Fibroblast of lung (primary cell): ENCODE measurements around the gene MIPOL1. TPM values are rescaled to one million over a fixed set of nuclear protein-coding genes. Genes with fewer than 3 reads are reported as not detected.
A peak's percentile ranks its signal among the peaks of the same experiment; 100 is the strongest.

Source experiments
- DNase-seq, 2 donors: peaks; one replicate each; pipeline versions ENCODE4 v3.0.0 to v3.0.0-alpha.2; 2010; ENCODE audit warnings: low read depth in 2 of 2
- H2AFZ ChIP-seq: 2 replicates; pipeline ENCODE4 v1.5.1; 2012; ENCODE audit warnings: low read length, control low read depth, inconsistent platforms
- H3K27ac ChIP-seq: 2 replicates; pipeline ENCODE4 v1.5.1; 2011; ENCODE audit warnings: low read length, control low read depth; ENCODE audit not compliant: insufficient read depth
- H3K27me3 ChIP-seq: 2 replicates; pipeline ENCODE4 v1.5.1; 2011; ENCODE audit warnings: mild to moderate bottlenecking, low read length; ENCODE audit not compliant: control insufficient read depth, insufficient read depth
- H3K36me3 ChIP-seq: 2 replicates; pipeline ENCODE4 v1.5.1; 2011; ENCODE audit warnings: low read length; ENCODE audit not compliant: control insufficient read depth, insufficient read depth
- H3K4me1 ChIP-seq: 2 replicates; pipeline ENCODE4 v1.5.1; 2011; ENCODE audit warnings: low read length; ENCODE audit not compliant: control insufficient read depth, insufficient read depth; ENCODE audit errors: extremely low read depth
- H3K4me2 ChIP-seq: 2 replicates; pipeline ENCODE4 v1.5.1; 2011; ENCODE audit warnings: low read length, control low read depth; ENCODE audit not compliant: insufficient read depth; ENCODE audit errors: extremely low read depth
- H3K4me3 ChIP-seq, 4 experiments: fragments of 200-600 bp in 1 of 4; sonication (generic) in 1 of 4; replicated peaks in 1 of 4; 2 replicates each; pipeline ENCODE4 v1.5.1; 2011 to 2016; ENCODE audit warnings: low read length in 4 of 4, low read depth in 3 of 4, mild to moderate bottlenecking in 3 of 4, control low read depth in 2 of 4, inconsistent platforms in 1 of 4, mixed read lengths in 1 of 4; ENCODE audit not compliant: insufficient read depth in 1 of 4; ENCODE audit errors: control extremely low read depth in 1 of 4
- H3K79me2 ChIP-seq: 2 replicates; pipeline ENCODE4 v1.5.1; 2012; ENCODE audit warnings: mild to moderate bottlenecking, low read length, inconsistent platforms; ENCODE audit not compliant: control insufficient read depth, insufficient read depth
- H3K9ac ChIP-seq: 2 replicates; pipeline ENCODE4 v1.5.1; 2011; ENCODE audit warnings: mild to moderate bottlenecking, low read length, control low read depth; ENCODE audit not compliant: insufficient read depth
- H3K9me3 ChIP-seq: 2 replicates; pipeline ENCODE4 v1.5.1; 2012; ENCODE audit warnings: low read depth, low read length; ENCODE audit not compliant: control insufficient read depth, insufficient read depth
- H4K20me1 ChIP-seq: 2 replicates; pipeline ENCODE4 v1.5.1; 2011; ENCODE audit warnings: low read length; ENCODE audit not compliant: control insufficient read depth, insufficient read depth; ENCODE audit errors: extremely low read depth
- CTCF ChIP-seq, 2 donors: IDR thresholded peaks in 1 of 2; conservative IDR thresholded peaks in 1 of 2; 1 replicate in 1 of 2; 2 replicates in 1 of 2; pipeline ENCODE4 v1.5.1; 2011 to 2012; ENCODE audit warnings: low read length in 2 of 2, control low read depth in 1 of 2, inconsistent platforms in 1 of 2, low read depth in 1 of 2, mild to moderate bottlenecking in 1 of 2
- EZH2 ChIP-seq: IDR thresholded peaks from 2 replicates; pipeline ENCODE4 v1.5.1; 2012; ENCODE audit warnings: low read length, control low read depth, mild to moderate bottlenecking; ENCODE audit errors: missing control alignments
- polyA plus RNA-seq, 2 donors: library from polyadenylated mRNA; depleted of rRNA in 1 of 2; stranded (reverse) in 1 of 2; unstranded in 1 of 2; fragments of >200 nt; gene quantifications; 2 replicates each; pipeline ENCODE4 v1.2.1, GENCODE V29; 2011 to 2012; ENCODE audit warnings: missing spikeins in 1 of 2
- total RNA-seq: library from RNA; depleted of rRNA; stranded (reverse); fragments of >200 nt; gene quantifications from 2 replicates; pipeline ENCODE4 v1.2.1, GENCODE V29; 2014

The MIPOL1 gene
- total and polyA plus RNA-seq, 2 donors (not counting 1 experiment from before 2014, with no cell fraction given) = 6.4 to 8.6 TPM

- no peak overlapping the region for H3K9ac ChIP-seq
- no peak overlapping the region for H2AFZ ChIP-seq
- H3K27ac ChIP-seq = no peak overlapping the region
Observed at GRCh38 chr14:37195327-37195726, 2.4 kb upstream of the MIPOL1 start.

GRCh38 chr14:37196604-37197420, 925 bp upstream of the MIPOL1 start:
- H3K4me1 ChIP-seq = no peaks in the 10 kb centered on the region
- no peaks in the 10 kb centered on the region for H3K9me3 ChIP-seq
- H3K27me3 ChIP-seq = no peaks in the 10 kb centered on the region
- no peaks in the 10 kb centered on the region for H3K36me3 ChIP-seq
- no peaks in the 10 kb centered on the region for H4K20me1 ChIP-seq
- H3K27ac ChIP-seq = peak overlapping the region; percentile 68
- H2AFZ ChIP-seq = peak overlapping the region; percentile 87
- peak overlapping the region; percentile 55 to 74 (median 68) for H3K4me3 ChIP-seq
- DNase-seq = no peak
- H3K79me2 ChIP-seq = no peaks in the 10 kb centered on the region
- TF ChIP-seq EZH2 (no peak), CTCF (conservative IDR thresholded peaks at IDR 0.05 in 1 of 2, IDR thresholded peaks at IDR 0.05 in 1 of 2; ENCODE audit: low read depth in 1 of 2, low read length in 2 of 2) (no peak)
- H3K9ac ChIP-seq = peak overlapping the region; percentile 80
- H3K4me2 ChIP-seq = peak overlapping the region; percentile 20

More at GRCh38 chr14:37195327-37195726, 2.4 kb upstream of the MIPOL1 start:
- no peaks in the 10 kb centered on the region for H3K9me3 ChIP-seq
- H3K4me2 ChIP-seq = no peak overlapping the region
- DNase-seq = peak; percentile 55 to 74
- no peak overlapping the region for H3K4me3 ChIP-seq
- H3K79me2 ChIP-seq = no peaks in the 10 kb centered on the region
- no peaks in the 10 kb centered on the region for H3K36me3 ChIP-seq
- H4K20me1 ChIP-seq = no peaks in the 10 kb centered on the region
- H3K4me1 ChIP-seq = no peaks in the 10 kb centered on the region
- TF ChIP-seq EZH2 (no peak), CTCF (conservative IDR thresholded peaks at IDR 0.05 in 1 of 2, IDR thresholded peaks at IDR 0.05 in 1 of 2; ENCODE audit: low read depth in 1 of 2, low read length in 2 of 2) (no peak)
- H3K27me3 ChIP-seq = no peaks in the 10 kb centered on the region

- Histone ChIP-seq H3K9me3 (no peaks in the 10 kb centered on the region), H3K79me2 (no peaks in the 10 kb centered on the region), H3K9ac (peak overlapping the region; percentile 80), H3K27me3 (no peaks in the 10 kb centered on the region), H3K4me1 (no peaks in the 10 kb centered on the region), H3K4me3 (peak overlapping the region; percentile 55 to 88 (median 68)), H3K36me3 (no peaks in the 10 kb centered on the region), H2AFZ (peak overlapping the region; percentile 79), H4K20me1 (no peaks in the 10 kb centered on the region), H3K27ac (peak overlapping the region; percentile 68), H3K4me2 (peak overlapping the region; percentile 87)
- no peak for DNase-seq
- TF ChIP-seq CTCF (conservative IDR thresholded peaks at IDR 0.05 in 1 of 2, IDR thresholded peaks at IDR 0.05 in 1 of 2; ENCODE audit: low read depth in 1 of 2, low read length in 2 of 2) (no peak), EZH2 (no peak)
Observed at GRCh38 chr14:37198273-37198598, 499 bp downstream of the MIPOL1 start.
